ENCODE results near the gene HSD17B7. TPM values are rescaled to one million over a fixed set of nuclear protein-coding genes. Genes with fewer than 3 reads are reported as not detected.

The HSD17B7 gene
- total and polyA plus RNA-seq, 2 donors (not counting 1 experiment from before 2014, with no cell fraction given): 38.9 to 41.5 TPM

DNA sequence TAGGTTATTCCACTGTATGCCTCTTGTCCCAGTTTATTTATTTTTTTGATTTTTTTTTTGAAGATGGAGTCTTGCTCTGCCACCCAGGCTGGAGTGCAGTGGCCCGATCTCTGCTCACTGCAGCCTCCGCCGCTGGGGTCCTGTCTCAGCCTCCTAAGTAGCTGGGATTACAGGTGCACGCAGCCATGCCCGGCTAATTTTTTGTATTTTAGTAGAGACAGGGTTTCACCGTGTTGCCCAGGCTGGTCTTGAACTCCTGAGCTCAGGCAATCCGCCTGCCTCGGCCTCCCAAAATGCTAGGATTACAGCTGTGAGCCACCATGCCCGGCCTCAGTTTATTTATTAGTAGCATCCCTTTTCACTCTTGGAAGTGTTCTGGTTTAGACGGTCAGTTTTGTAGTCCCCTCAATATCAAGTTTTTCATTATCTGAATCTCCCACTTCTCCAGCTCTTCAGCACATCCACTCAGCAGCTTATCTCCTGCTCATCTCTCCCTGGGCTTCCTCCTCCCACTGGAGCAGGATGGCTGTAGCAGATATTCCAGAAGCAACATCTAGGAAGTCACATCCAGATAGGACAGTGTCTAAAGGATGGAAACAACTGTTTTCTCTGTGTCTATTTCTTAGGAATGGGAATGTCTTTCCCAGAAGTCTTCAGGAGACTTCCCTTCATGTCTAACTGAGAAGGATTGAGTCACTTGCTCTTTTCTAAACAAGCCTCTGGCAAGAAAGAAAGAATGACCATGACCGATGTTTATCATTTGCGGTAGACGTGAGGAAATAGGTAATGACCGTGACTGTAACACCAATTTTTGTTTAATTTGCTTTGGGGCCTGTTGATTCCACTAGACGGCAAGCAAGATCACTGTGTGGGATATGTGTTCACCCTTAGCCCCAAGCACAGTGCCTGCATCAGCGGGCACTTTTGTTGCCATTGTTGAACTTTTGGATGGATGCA, 56.0 kb downstream of the HSD17B7 start:
- no peak overlapping the region for H3K9ac ChIP-seq (ENCODE audit: low read length)
- Mint-ChIP-seq H3K27ac (no peak overlapping the region), H3K9me3 (ENCODE audit: insufficient read depth) (no peaks in the 10 kb centered on the region)

More for the DNA sequence above, 56.0 kb downstream of the HSD17B7 start:
- peaks cover 0 to 2% (median 0%) of the 10 kb centered on the region in 4 experiments for H3K27me3 ChIP-seq (replicated peaks in 1 of 4; ENCODE audit: control extremely low read depth in 1 of 4, control insufficient read depth in 3 of 4, insufficient read depth in 4 of 4, low read length in 3 of 4)
- H3K27me3 Mint-ChIP-seq: peaks cover 16% of the 10 kb centered on the region
- intact Hi-C loops (cut with micrococcal nuclease): loop anchor here (5.0 kb wide), 1 partner anchor 789 kb away; no protein-coding TSS in a partner anchor
- H3K4me1 ChIP-seq (ENCODE audit: control insufficient read depth in 2 of 2, insufficient read depth in 2 of 2, low read length in 2 of 2): no peaks in the 10 kb centered on the region
- no peaks in the 10 kb centered on the region for H3K36me3 ChIP-seq (replicated peaks in 1 of 2; ENCODE audit: control extremely low read depth in 1 of 2, control insufficient read depth in 1 of 2, extremely low read depth in 1 of 2, insufficient read depth in 2 of 2, low read length in 1 of 2)
- ATAC-seq (ENCODE audit: low read depth): no peak
- H2AFZ ChIP-seq (ENCODE audit: insufficient read depth, low read depth, low read length, poor library complexity, severe bottlenecking): no peak overlapping the region
- no peak for DNase-seq
- no peaks in the 10 kb centered on the region for H3K4me1 Mint-ChIP-seq
- no peak overlapping the region for H3K4me3 ChIP-seq (ENCODE audit: control extremely low read depth in 1 of 5, extremely low read depth in 1 of 5, insufficient read depth in 1 of 5, low read depth in 2 of 5, low read length in 4 of 5)
- TF ChIP-seq, protein P1, sequence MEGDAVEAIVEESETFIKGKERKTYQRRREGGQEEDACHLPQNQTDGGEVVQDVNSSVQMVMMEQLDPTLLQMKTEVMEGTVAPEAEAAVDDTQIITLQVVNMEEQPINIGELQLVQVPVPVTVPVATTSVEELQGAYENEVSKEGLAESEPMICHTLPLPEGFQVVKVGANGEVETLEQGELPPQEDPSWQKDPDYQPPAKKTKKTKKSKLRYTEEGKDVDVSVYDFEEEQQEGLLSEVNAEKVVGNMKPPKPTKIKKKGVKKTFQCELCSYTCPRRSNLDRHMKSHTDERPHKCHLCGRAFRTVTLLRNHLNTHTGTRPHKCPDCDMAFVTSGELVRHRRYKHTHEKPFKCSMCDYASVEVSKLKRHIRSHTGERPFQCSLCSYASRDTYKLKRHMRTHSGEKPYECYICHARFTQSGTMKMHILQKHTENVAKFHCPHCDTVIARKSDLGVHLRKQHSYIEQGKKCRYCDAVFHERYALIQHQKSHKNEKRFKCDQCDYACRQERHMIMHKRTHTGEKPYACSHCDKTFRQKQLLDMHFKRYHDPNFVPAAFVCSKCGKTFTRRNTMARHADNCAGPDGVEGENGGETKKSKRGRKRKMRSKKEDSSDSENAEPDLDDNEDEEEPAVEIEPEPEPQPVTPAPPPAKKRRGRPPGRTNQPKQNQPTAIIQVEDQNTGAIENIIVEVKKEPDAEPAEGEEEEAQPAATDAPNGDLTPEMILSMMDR (IDR thresholded peaks at IDR 0.05): no peak
- no peak for TF ChIP-seq EZH2 (IDR thresholded peaks at IDR 0.05; ENCODE audit: borderline replicate concordance, insufficient read depth, low read depth, low read length, poor library complexity, severe bottlenecking)
- POLR2A ChIA-PET: no interaction called here
- no peaks in the 10 kb centered on the region for H4K20me1 ChIP-seq (ENCODE audit: control insufficient read depth, insufficient read depth, low read length, poor library complexity, severe bottlenecking)
- no peaks in the 10 kb centered on the region for H3K9me3 ChIP-seq (ENCODE audit: control extremely low read depth in 1 of 3, control insufficient read depth in 2 of 3, insufficient read depth in 1 of 3, low read length in 2 of 3)
- H3K4me2 ChIP-seq (replicated peaks; ENCODE audit: low read depth, low read length, poor library complexity, severe bottlenecking): no peak overlapping the region
- 92% methylated on average over 15 of the region's 16 CpGs for WGBS (ENCODE audit: insufficient coverage)
- H3K4me3 Mint-ChIP-seq: no peak overlapping the region
- no peaks in the 10 kb centered on the region for H3K79me2 ChIP-seq (ENCODE audit: control insufficient read depth, insufficient read depth, low read length)
- CTCF ChIA-PET: interaction anchor here (0.5 to 4.1 kb wide), 5 partner anchors 7 to 256 kb away, joined by 3 to 37 read pairs (median 11); partner anchors contain the start of gene CCDC190
- no peak overlapping the region for H3K27ac ChIP-seq (ENCODE audit: low read length in 2 of 2)

Measured in B cell (primary cell).